Measurements from ENCODE around the gene POU2F3. TPM values are rescaled to one million over a fixed set of nuclear protein-coding genes. Genes with fewer than 3 reads are reported as not detected.

Gene POU2F3
- polyA plus RNA-seq, 1 experiment = not detected

- H3K27ac ChIP-seq (ENCODE audit: low read depth, low read length) = peak overlapping the region; percentile 21
- H3K27me3 ChIP-seq (ENCODE audit: control insufficient read depth, insufficient read depth, low read length) = no peaks in the 10 kb centered on the region
- ChIA-PET CTCF (interaction anchor here (0.8 to 6.5 kb wide), 5 partner anchors 17 to 90 kb away, joined by 4 to 40 read pairs (median 4); no protein-coding TSS in a partner anchor), POLR2A (interaction anchor here (0.5 to 0.6 kb wide), 2 partner anchors 190 to 542 kb away, joined by 3 to 4 read pairs; no protein-coding TSS in a partner anchor)
- H3K9me3 ChIP-seq (ENCODE audit: control insufficient read depth, insufficient read depth, low read length) = no peaks in the 10 kb centered on the region; the same call in 1 of the 2 replicates
- DNase-seq (ENCODE audit: low read depth, low spot score) = no peak
- no peak for TF ChIP-seq CTCF (IDR thresholded peaks at IDR 0.05; ENCODE audit: low read depth, low read length)
- peak overlapping the region; percentile 74 for H3K4me3 ChIP-seq (ENCODE audit: low read depth, low read length)
Measured at GRCh38 chr11:120212926-120213325, 27.0 kb upstream of the POU2F3 start.

- POLR2A ChIA-PET = no interaction called here
- Histone ChIP-seq H3K27me3 (ENCODE audit: control insufficient read depth, insufficient read depth, low read length) (no peaks in the 10 kb centered on the region), H3K9me3 (ENCODE audit: control insufficient read depth, insufficient read depth, low read length) (no peaks in the 10 kb centered on the region; the same call in 1 of the 2 replicates), H3K27ac (ENCODE audit: low read depth, low read length) (no peak overlapping the region), H3K4me3 (ENCODE audit: low read depth, low read length) (no peak overlapping the region)
- no peak for TF ChIP-seq CTCF (IDR thresholded peaks at IDR 0.05; ENCODE audit: low read depth, low read length)
- CTCF ChIA-PET = interaction anchor here (1.2 to 6.5 kb wide), 4 partner anchors 16 to 88 kb away, joined by 4 to 40 read pairs (median 8); no protein-coding TSS in a partner anchor
- no peak for DNase-seq (ENCODE audit: low read depth, low spot score)
Measured at GRCh38 chr11:120214581-120214980, 25.4 kb upstream of the POU2F3 start.

- CTCF ChIA-PET = interaction anchor here (1.0 to 6.5 kb wide), 5 partner anchors 17 to 87 kb away, joined by 4 to 40 read pairs (median 6); no protein-coding TSS in a partner anchor
- Histone ChIP-seq H3K27ac (ENCODE audit: low read depth, low read length) (no peak overlapping the region), H3K27me3 (ENCODE audit: control insufficient read depth, insufficient read depth, low read length) (no peaks in the 10 kb centered on the region), H3K4me3 (ENCODE audit: low read depth, low read length) (no peak overlapping the region; the same call in 1 of the 2 replicates), H3K9me3 (ENCODE audit: control insufficient read depth, insufficient read depth, low read length) (no peaks in the 10 kb centered on the region; the same call in 1 of the 2 replicates)
- POLR2A ChIA-PET = no interaction called here
- DNase-seq (ENCODE audit: low read depth, low spot score) = no peak
- no peak for TF ChIP-seq CTCF (IDR thresholded peaks at IDR 0.05; ENCODE audit: low read depth, low read length)
Measured at GRCh38 chr11:120215634-120216033, 24.3 kb upstream of the POU2F3 start.

GRCh38 chr11:120216426-120217102 is 23.4 kb upstream of the POU2F3 start:
- no peak for TF ChIP-seq CTCF (IDR thresholded peaks at IDR 0.05; ENCODE audit: low read depth, low read length)
- no peak for DNase-seq (ENCODE audit: low read depth, low spot score)
- Histone ChIP-seq H3K27me3 (ENCODE audit: control insufficient read depth, insufficient read depth, low read length) (no peaks in the 10 kb centered on the region), H3K4me3 (ENCODE audit: low read depth, low read length) (no peak overlapping the region), H3K9me3 (ENCODE audit: control insufficient read depth, insufficient read depth, low read length) (no peaks in the 10 kb centered on the region), H3K27ac (ENCODE audit: low read depth, low read length) (no peak overlapping the region)
- ChIA-PET CTCF (interaction anchor here (0.6 to 6.5 kb wide), 6 partner anchors 16 to 725 kb away, joined by 3 to 40 read pairs (median 4); no protein-coding TSS in a partner anchor), POLR2A (no interaction called here)

GRCh38 chr11:120217526-120217925 is 22.4 kb upstream of the POU2F3 start:
- no peak overlapping the region for H3K27ac ChIP-seq (ENCODE audit: low read depth, low read length)
- H3K4me3 ChIP-seq (ENCODE audit: low read depth, low read length) = no peak overlapping the region
- no peak for TF ChIP-seq CTCF (IDR thresholded peaks at IDR 0.05; ENCODE audit: low read depth, low read length)
- no peak for DNase-seq (ENCODE audit: low read depth, low spot score)
- ChIA-PET POLR2A (no interaction called here), CTCF (interaction anchor here (6.5 kb wide), 1 partner anchor 47 kb away, joined by 40 read pairs; no protein-coding TSS in a partner anchor)
- no peaks in the 10 kb centered on the region for H3K9me3 ChIP-seq (ENCODE audit: control insufficient read depth, insufficient read depth, low read length)
- no peaks in the 10 kb centered on the region for H3K27me3 ChIP-seq (ENCODE audit: control insufficient read depth, insufficient read depth, low read length)
